HepG2 (cell line): ENCODE measurements around the gene RGS6.

ENCODE experiments used
- CHD2 ChIP-seq: IDR thresholded peaks from 2 replicates; pipeline ENCODE4 v1.6.1; 2011; ENCODE audit warnings: low read depth, low read length, improper control_type of control experiment
- CHD4 ChIP-seq: fragments of 200-600 bp; sonication (generic); IDR thresholded peaks from 2 replicates; pipeline ENCODE4 v1.7.0; 2017; ENCODE audit warnings: mild to moderate bottlenecking, low read length, borderline replicate concordance
- GABPA ChIP-seq, 2 experiments: IDR thresholded peaks; 2 replicates each; pipeline ENCODE4 v1.6.1; 2011 to 2016; ENCODE audit warnings: low read depth in 2 of 2, low read length in 1 of 2, missing biosample characterization in 1 of 2, missing genetic modification characterization in 1 of 2
- POLR2A ChIP-seq, 2 experiments: IDR thresholded peaks; 2 replicates each; pipeline ENCODE4 v1.6.1; 2011; ENCODE audit warnings: low read depth in 2 of 2, low read length in 2 of 2, mild to moderate bottlenecking in 1 of 2, moderate library complexity in 1 of 2; ENCODE audit not compliant: insufficient read depth in 1 of 2
- RAD21 ChIP-seq: fragments of 450-650 bp; formaldehyde crosslinking; IDR thresholded peaks from 2 replicates; pipeline ENCODE4 v1.5.0; 2020; ENCODE audit warnings: mild to moderate bottlenecking
- SIN3A ChIP-seq: IDR thresholded peaks from 2 replicates; pipeline ENCODE4 v1.6.1; 2011; ENCODE audit warnings: low read depth, mild to moderate bottlenecking, control low read depth, low read length, borderline replicate concordance
- SRY ChIP-seq: sonication (generic); formaldehyde crosslinking; IDR thresholded peaks from 2 replicates; pipeline ENCODE4 v1.8.0; 2022; ENCODE audit warnings: mild to moderate bottlenecking, missing genetic modification reagents
- ZFP90 ChIP-seq: sonication (generic); formaldehyde crosslinking; IDR thresholded peaks from 2 replicates; pipeline ENCODE4 v1.8.0; 2022; ENCODE audit warnings: missing genetic modification reagents, mild to moderate bottlenecking, inconsistent platforms, borderline replicate concordance
- ZNF274 ChIP-seq: sonication (generic); formaldehyde crosslinking; IDR thresholded peaks from 2 replicates; pipeline ENCODE4 v1.5.1; 2020; ENCODE audit warnings: mild to moderate bottlenecking, missing genetic modification reagents
- ZNF652 ChIP-seq: IDR thresholded peaks from 2 replicates; pipeline ENCODE4 v1.6.1; 2016; ENCODE audit warnings: low read depth, borderline replicate concordance
- TF ChIP-seq, protein P1 (sequence below): IDR thresholded peaks from 2 replicates; pipeline ENCODE4 v1.6.1; 2012; ENCODE audit warnings: inconsistent platforms
- TF ChIP-seq, protein P2 (sequence below): sonication (generic); formaldehyde crosslinking; IDR thresholded peaks from 2 replicates; pipeline ENCODE4 v1.5.0; 2020; ENCODE audit warnings: mild to moderate bottlenecking, missing genetic modification reagents, moderate library complexity
- TF ChIP-seq, protein P3 (sequence below): sonication (generic); formaldehyde crosslinking; IDR thresholded peaks from 2 replicates; pipeline ENCODE4 v1.8.1; 2022; ENCODE audit warnings: mild to moderate bottlenecking, missing genetic modification reagents

DNA sequence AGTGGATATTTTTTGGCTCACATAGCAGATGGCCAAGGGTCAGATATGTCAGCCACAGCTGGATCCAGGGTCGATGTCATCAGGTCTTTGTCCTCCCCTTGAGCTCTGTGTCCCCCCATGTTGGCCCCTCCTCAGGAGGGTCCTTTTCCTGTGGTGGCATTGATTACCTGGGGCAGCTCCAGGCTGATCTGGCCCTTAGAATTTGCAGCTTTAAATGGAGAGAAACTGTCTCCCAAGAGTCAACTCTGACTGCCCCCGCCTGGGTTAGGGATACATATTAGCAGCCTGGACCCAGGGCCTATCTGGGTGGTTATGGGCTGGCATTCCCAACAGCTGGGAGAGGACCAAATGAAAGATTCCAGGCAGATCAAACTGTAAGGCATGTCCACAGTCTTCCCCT is 330.5 kb downstream of the RGS6 start:
- TF ChIP-seq, protein P1, sequence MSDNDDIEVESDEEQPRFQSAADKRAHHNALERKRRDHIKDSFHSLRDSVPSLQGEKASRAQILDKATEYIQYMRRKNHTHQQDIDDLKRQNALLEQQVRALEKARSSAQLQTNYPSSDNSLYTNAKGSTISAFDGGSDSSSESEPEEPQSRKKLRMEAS = no peak
- TF ChIP-seq ZNF274 (CRISPR knock-in tag) (no peak), CHD2 (no peak), SRY (no peak), ZFP90 (CRISPR knock-in tag) (no peak), SIN3A (no peak), POLR2A (IDR thresholded peaks at IDR 0.05; ENCODE audit: insufficient read depth in 1 of 2, low read depth in 2 of 2, low read length in 2 of 2) (no peak), RAD21 (CRISPR knock-in tag) (no peak), CHD4 (no peak), ZNF652 (CRISPR knock-in tag) (no peak), GABPA (IDR thresholded peaks at IDR 0.05; ENCODE audit: low read depth, low read length) (no peak), GABPA (CRISPR knock-in tag; IDR thresholded peaks at IDR 0.05; ENCODE audit: low read depth) (no peak)
- TF ChIP-seq, protein P2, sequence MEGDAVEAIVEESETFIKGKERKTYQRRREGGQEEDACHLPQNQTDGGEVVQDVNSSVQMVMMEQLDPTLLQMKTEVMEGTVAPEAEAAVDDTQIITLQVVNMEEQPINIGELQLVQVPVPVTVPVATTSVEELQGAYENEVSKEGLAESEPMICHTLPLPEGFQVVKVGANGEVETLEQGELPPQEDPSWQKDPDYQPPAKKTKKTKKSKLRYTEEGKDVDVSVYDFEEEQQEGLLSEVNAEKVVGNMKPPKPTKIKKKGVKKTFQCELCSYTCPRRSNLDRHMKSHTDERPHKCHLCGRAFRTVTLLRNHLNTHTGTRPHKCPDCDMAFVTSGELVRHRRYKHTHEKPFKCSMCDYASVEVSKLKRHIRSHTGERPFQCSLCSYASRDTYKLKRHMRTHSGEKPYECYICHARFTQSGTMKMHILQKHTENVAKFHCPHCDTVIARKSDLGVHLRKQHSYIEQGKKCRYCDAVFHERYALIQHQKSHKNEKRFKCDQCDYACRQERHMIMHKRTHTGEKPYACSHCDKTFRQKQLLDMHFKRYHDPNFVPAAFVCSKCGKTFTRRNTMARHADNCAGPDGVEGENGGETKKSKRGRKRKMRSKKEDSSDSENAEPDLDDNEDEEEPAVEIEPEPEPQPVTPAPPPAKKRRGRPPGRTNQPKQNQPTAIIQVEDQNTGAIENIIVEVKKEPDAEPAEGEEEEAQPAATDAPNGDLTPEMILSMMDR (CRISPR knock-in tag) = no peak
- TF ChIP-seq, protein P3, sequence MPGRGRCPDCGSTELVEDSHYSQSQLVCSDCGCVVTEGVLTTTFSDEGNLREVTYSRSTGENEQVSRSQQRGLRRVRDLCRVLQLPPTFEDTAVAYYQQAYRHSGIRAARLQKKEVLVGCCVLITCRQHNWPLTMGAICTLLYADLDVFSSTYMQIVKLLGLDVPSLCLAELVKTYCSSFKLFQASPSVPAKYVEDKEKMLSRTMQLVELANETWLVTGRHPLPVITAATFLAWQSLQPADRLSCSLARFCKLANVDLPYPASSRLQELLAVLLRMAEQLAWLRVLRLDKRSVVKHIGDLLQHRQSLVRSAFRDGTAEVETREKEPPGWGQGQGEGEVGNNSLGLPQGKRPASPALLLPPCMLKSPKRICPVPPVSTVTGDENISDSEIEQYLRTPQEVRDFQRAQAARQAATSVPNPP (CRISPR knock-in tag) = no peak
